HepG2 (cell line): Measurements from ENCODE around the gene WNT3A. TPM values are rescaled to one million over a fixed set of nuclear protein-coding genes. Genes with fewer than 3 reads are reported as not detected.

Source experiments
- ATAC-seq: fragments of 200-7000 bp; cut with Tn5 transposase; 3 replicates; pipeline ENCODE4 v1.9.1; 2020; ENCODE audit warnings: mild to moderate bottlenecking, moderate library complexity
- BruUV-seq: library from RNA; stranded (reverse); fragments of 400-500 nt; replicated peaks from 2 replicates; lab custom pipeline; 2021; lab: Mats Ljungman, UMichigan
- CTCF ChIA-PET: fragments of 300-600 bp; formaldehyde crosslinking; extraction: SDS; loops from one replicate; lab custom pipeline; 2021; ENCODE audit warnings: low total read pairs, inconsistent platforms, low intra/inter-chr PET ratio; lab: Yijun Ruan, JAX
- POLR2A ChIA-PET: fragments of 350-600 bp; sonication (Branson Sonifier 250); formaldehyde crosslinking; loops from one replicate; lab custom pipeline; 2020; ENCODE audit warnings: antibody characterized with exemption, inconsistent platforms; lab: Yijun Ruan, JAX
- DNase-seq: peaks from one replicate; pipeline ENCODE4 v3.0.0-alpha.2; 2015; ENCODE audit warnings: low spot score
- FAIRE-seq: peaks from 3 replicates; lab custom pipeline; 2011; peaks lifted over from hg19 to GRCh38; lab: Jason Lieb, UNC
- H2AFZ ChIP-seq: one replicate; pipeline ENCODE4 v1.6.1; 2011; ENCODE audit warnings: low read length, inconsistent platforms
- H3K27ac ChIP-seq: fragments of 300-600 bp; 3 replicates; pipeline ENCODE4 v1.8.0; 2011; ENCODE audit warnings: mixed run types, mild to moderate bottlenecking, mixed read lengths, low read length, inconsistent platforms; ENCODE audit not compliant: insufficient read depth; ENCODE audit errors: extremely low read length
- H3K27me3 ChIP-seq, 2 experiments: fragments of 200-600 bp in 1 of 2; 2 replicates in 1 of 2; 3 replicates in 1 of 2; pipeline versions ENCODE4 v1.6.0 to v1.8.0; 2011; ENCODE audit warnings: low read length in 2 of 2, mild to moderate bottlenecking in 2 of 2, moderate library complexity in 2 of 2, inconsistent platforms in 1 of 2; ENCODE audit not compliant: insufficient read depth in 2 of 2, control insufficient read depth in 1 of 2
- H3K36me3 ChIP-seq, 2 experiments: fragments of 200-600 bp in 1 of 2; replicated peaks in 1 of 2; 2 replicates in 1 of 2; 3 replicates in 1 of 2; pipeline versions ENCODE4 v1.5.1 to v1.8.0; 2011; ENCODE audit warnings: low read length in 2 of 2, inconsistent platforms in 1 of 2; ENCODE audit not compliant: insufficient read depth in 2 of 2, control insufficient read depth in 1 of 2
- H3K4me1 ChIP-seq: 2 replicates; pipeline ENCODE4 v1.5.1; 2012; ENCODE audit warnings: low read length, inconsistent platforms; ENCODE audit not compliant: insufficient read depth
- H3K4me2 ChIP-seq: 2 replicates; pipeline ENCODE4 v1.6.0; 2011; ENCODE audit warnings: low read depth, low read length, inconsistent platforms
- H3K4me3 ChIP-seq, 3 experiments: fragments of 200-600 bp in 1 of 3; sonication (generic), shearing (Covaris generic) in 1 of 3; replicated peaks in 1 of 3; 2 replicates each; pipeline ENCODE4 v1.5.1; 2011 to 2016; ENCODE audit warnings: low read length in 3 of 3, inconsistent platforms in 2 of 3, low read depth in 2 of 3, mild to moderate bottlenecking in 2 of 3, control low read depth in 1 of 3, mixed read lengths in 1 of 3; ENCODE audit not compliant: insufficient read depth in 1 of 3
- H3K79me2 ChIP-seq: one replicate; pipeline ENCODE4 v1.6.1; 2011; ENCODE audit warnings: low read length, inconsistent platforms; ENCODE audit not compliant: insufficient read depth
- H3K9ac ChIP-seq: 2 replicates; pipeline ENCODE4 v1.6.0; 2011; ENCODE audit warnings: mild to moderate bottlenecking, low read depth, low read length, inconsistent platforms; ENCODE audit not compliant: insufficient read depth
- H3K9me3 ChIP-seq: 2 replicates; pipeline ENCODE4 v1.5.1; 2012; ENCODE audit warnings: mild to moderate bottlenecking, low read length
- H4K20me1 ChIP-seq: 2 replicates; pipeline ENCODE4 v1.6.0; 2011; ENCODE audit warnings: inconsistent platforms, mild to moderate bottlenecking, low read length, moderate library complexity; ENCODE audit not compliant: insufficient read depth
- BRD4 ChIP-seq: sonication (generic); formaldehyde crosslinking; IDR thresholded peaks from 2 replicates; pipeline ENCODE4 v1.4.0; 2020; ENCODE audit warnings: missing genetic modification reagents
- CHD4 ChIP-seq: fragments of 200-600 bp; sonication (generic); IDR thresholded peaks from 2 replicates; pipeline ENCODE4 v1.7.0; 2017; ENCODE audit warnings: mild to moderate bottlenecking, low read length, borderline replicate concordance
- MATR3 ChIP-seq: sonication (generic); formaldehyde crosslinking; IDR thresholded peaks from 2 replicates; pipeline ENCODE4 v1.4.0; 2020; ENCODE audit warnings: missing genetic modification reagents
- MED8 ChIP-seq: sonication (generic); formaldehyde crosslinking; IDR thresholded peaks from 2 replicates; pipeline ENCODE4 v1.8.1; 2023; ENCODE audit warnings: mild to moderate bottlenecking, missing genetic modification reagents; ENCODE audit not compliant: insufficient replicate concordance
- PAF1 ChIP-seq: IDR thresholded peaks from 2 replicates; pipeline ENCODE4 v1.6.1; 2016; ENCODE audit warnings: missing genetic modification reagents, missing compliant biosample characterization
- PLRG1 ChIP-seq: fragments of 450-650 bp; conservative IDR thresholded peaks from 2 replicates; pipeline ENCODE4 v1.6.1; 2016
- RFXANK ChIP-seq: IDR thresholded peaks from 2 replicates; pipeline ENCODE4 v1.6.1; 2016
- SP4 ChIP-seq: sonication (generic); formaldehyde crosslinking; IDR thresholded peaks from 2 replicates; pipeline ENCODE4 v1.8.1; 2023; ENCODE audit warnings: mild to moderate bottlenecking, missing genetic modification reagents
- TSC22D2 ChIP-seq: sonication (generic); formaldehyde crosslinking; IDR thresholded peaks from 2 replicates; pipeline ENCODE4 v1.5.1; 2020; ENCODE audit warnings: missing genetic modification reagents, mild to moderate bottlenecking, borderline replicate concordance
- U2AF2 ChIP-seq: fragments of 200-400 bp; formaldehyde crosslinking; IDR thresholded peaks from 2 replicates; pipeline ENCODE4 v1.6.1; 2017; ENCODE audit warnings: low read depth, mild to moderate bottlenecking, low read length
- ZNF782 ChIP-seq: sonication (generic); formaldehyde crosslinking; IDR thresholded peaks from 2 replicates; pipeline ENCODE4 v1.4.0; 2020; ENCODE audit warnings: missing genetic modification reagents, mild to moderate bottlenecking, borderline replicate concordance
- WGBS: methylation state at CpG from one replicate; pipeline ENCODE4 v1.1.6; 2017; ENCODE audit warnings: low lambda C conversion rate; 5-methylcytosine and 5-hydroxymethylcytosine counted together
- in situ Hi-C: cut with HindIII; loops from 2 replicates; pipeline ENCODE4 v1.10.0; 2017; ENCODE audit warnings: low pct_unique_long_range_greater_than_20kb; ENCODE audit not compliant: extremely low pct_ligation_motif_present
- intact Hi-C: fragments of 100-400 bp; cut with micrococcal nuclease; formaldehyde crosslinking; loops from one replicate; pipeline ENCODE4 v1.10.0; 2022; ENCODE audit not compliant: unreplicated experiment
- polyA plus RNA-seq, 8 experiments: library from polyadenylated mRNA; depleted of rRNA in 3 of 8; stranded (reverse) in 7 of 8; unstranded in 1 of 8; fragments of >200 nt; fragmentation: Illumina TruSeq in 4 of 8; extraction: Trizol in 4 of 8; gene quantifications; 2 replicates each; pipeline versions ENCODE4 v1.2.1 to v1.2.3, GENCODE V29; 2011 to 2016; ENCODE audit warnings: low read depth in 4 of 8, missing spikeins in 1 of 8, mixed read lengths in 1 of 8; ENCODE audit not compliant: insufficient read depth in 1 of 8
- total RNA-seq, 5 experiments: library from RNA; depleted of rRNA; stranded (reverse); fragments of >200 nt; fragmentation: Illumina TruSeq; extraction: Trizol; gene quantifications; 2 replicates each; pipeline ENCODE4 v1.2.3, GENCODE V29; 2016; ENCODE audit warnings: low read depth in 1 of 5
- TF ChIP-seq, protein P1 (sequence below): sonication (generic); formaldehyde crosslinking; IDR thresholded peaks from 2 replicates; pipeline ENCODE4 v1.8.0; 2022; ENCODE audit warnings: mild to moderate bottlenecking, missing genetic modification reagents; ENCODE audit not compliant: insufficient replicate concordance
- TF ChIP-seq, protein P2 (sequence below): sonication (generic); formaldehyde crosslinking; IDR thresholded peaks from 2 replicates; pipeline ENCODE4 v1.4.0; 2020; ENCODE audit warnings: missing genetic modification reagents, mild to moderate bottlenecking, borderline replicate concordance
- TF ChIP-seq, protein P3 (sequence below): sonication (generic); formaldehyde crosslinking; IDR thresholded peaks from 2 replicates; pipeline ENCODE4 v1.4.0; 2020; ENCODE audit warnings: missing genetic modification reagents, borderline replicate concordance
- TF ChIP-seq, protein P4 (sequence below): IDR thresholded peaks from 2 replicates; pipeline ENCODE4 v1.6.1; 2016; ENCODE audit warnings: mild to moderate bottlenecking, missing biosample characterization, missing genetic modification reagents

Gene WNT3A
- total and polyA plus RNA-seq, 2 of the 13 experiments (the other 11 are each of a cell fraction or from before 2014, with no cell fraction given) = not detected

DNA sequence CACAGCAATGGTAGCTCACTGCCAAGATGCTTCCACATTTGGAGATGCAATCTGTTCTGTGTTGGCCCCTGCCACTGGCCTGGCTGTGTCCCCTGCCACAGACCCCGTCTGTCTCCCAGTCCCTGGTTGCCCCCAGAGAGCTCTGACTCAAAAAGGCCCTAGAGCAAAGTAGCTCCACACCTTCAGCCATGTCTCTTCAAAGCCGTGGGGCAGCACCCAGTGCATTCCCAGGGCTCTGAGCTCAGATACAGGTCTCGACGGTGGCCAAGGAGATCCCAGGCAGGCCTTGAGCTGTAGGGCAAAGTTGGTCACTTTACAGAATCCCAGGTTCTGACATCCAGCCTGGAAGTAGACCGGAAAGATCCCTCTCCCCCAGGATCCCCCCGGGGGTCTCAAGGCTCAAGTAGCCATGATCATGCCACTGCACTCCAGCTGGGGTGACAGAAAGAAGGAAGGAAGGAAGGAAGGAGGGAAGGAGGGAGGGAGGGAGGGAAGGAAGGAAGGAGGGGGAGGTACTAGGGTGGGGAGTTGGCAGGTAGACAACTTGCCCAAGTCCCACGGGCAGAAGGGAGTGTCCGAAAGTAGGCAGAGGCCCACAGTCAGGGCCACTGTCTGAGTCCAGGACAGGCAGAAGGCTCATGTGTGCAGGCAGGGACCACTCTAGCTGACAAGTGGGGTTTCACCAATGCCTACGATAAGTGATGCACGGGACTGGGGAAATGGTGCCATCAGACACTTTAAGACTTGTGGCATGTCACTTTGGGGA is 71.0 kb downstream of the WNT3A start:
- H3K27ac ChIP-seq = no peak overlapping the region
- H3K9me3 ChIP-seq = no peaks in the 10 kb centered on the region
- no peak overlapping the region for H3K4me3 ChIP-seq
- peaks cover 7% of the 10 kb centered on the region for H3K4me1 ChIP-seq
- H2AFZ ChIP-seq = no peak overlapping the region
- WGBS = 41% methylated on average over 10 of the region's 10 CpGs
- no peak overlapping the region for H3K4me2 ChIP-seq
- no peak overlapping the region for H3K9ac ChIP-seq
- in situ Hi-C loops (loop anchor here (5.0 kb wide), 1 partner anchor 75 kb away; no protein-coding TSS in a partner anchor), intact Hi-C loops (no loop called here)
- H3K36me3 ChIP-seq = no peaks in the 10 kb centered on the region
- FAIRE-seq (no peak), ATAC-seq (no peak), DNase-seq (no peak)
- peaks cover 14% of the 10 kb centered on the region for H3K79me2 ChIP-seq
- ChIA-PET CTCF (no interaction called here), POLR2A (no interaction called here)
- TF ChIP-seq PLRG1 (no peak), MED8 (CRISPR knock-in tag) (no peak), ZNF782 (no peak), PAF1 (CRISPR knock-in tag) (no peak), TSC22D2 (CRISPR knock-in tag) (no peak), RFXANK (no peak), SP4 (CRISPR knock-in tag) (no peak), BRD4 (CRISPR knock-in tag) (no peak), U2AF2 (no peak), MATR3 (CRISPR knock-in tag) (no peak), CHD4 (no peak)
- TF ChIP-seq, protein P1, sequence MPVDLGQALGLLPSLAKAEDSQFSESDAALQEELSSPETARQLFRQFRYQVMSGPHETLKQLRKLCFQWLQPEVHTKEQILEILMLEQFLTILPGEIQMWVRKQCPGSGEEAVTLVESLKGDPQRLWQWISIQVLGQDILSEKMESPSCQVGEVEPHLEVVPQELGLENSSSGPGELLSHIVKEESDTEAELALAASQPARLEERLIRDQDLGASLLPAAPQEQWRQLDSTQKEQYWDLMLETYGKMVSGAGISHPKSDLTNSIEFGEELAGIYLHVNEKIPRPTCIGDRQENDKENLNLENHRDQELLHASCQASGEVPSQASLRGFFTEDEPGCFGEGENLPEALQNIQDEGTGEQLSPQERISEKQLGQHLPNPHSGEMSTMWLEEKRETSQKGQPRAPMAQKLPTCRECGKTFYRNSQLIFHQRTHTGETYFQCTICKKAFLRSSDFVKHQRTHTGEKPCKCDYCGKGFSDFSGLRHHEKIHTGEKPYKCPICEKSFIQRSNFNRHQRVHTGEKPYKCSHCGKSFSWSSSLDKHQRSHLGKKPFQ (CRISPR knock-in tag) = no peak
- TF ChIP-seq, protein P2, sequence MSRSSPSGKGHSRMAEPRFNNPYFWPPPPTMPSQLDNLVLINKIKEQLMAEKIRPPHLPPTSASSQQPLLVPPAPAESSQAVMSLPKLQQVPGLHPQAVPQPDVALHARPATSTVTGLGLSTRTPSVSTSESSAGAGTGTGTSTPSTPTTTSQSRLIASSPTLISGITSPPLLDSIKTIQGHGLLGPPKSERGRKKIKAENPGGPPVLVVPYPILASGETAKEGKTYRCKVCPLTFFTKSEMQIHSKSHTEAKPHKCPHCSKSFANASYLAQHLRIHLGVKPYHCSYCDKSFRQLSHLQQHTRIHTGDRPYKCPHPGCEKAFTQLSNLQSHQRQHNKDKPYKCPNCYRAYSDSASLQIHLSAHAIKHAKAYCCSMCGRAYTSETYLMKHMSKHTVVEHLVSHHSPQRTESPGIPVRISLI (CRISPR knock-in tag) = no peak
- TF ChIP-seq, protein P3, sequence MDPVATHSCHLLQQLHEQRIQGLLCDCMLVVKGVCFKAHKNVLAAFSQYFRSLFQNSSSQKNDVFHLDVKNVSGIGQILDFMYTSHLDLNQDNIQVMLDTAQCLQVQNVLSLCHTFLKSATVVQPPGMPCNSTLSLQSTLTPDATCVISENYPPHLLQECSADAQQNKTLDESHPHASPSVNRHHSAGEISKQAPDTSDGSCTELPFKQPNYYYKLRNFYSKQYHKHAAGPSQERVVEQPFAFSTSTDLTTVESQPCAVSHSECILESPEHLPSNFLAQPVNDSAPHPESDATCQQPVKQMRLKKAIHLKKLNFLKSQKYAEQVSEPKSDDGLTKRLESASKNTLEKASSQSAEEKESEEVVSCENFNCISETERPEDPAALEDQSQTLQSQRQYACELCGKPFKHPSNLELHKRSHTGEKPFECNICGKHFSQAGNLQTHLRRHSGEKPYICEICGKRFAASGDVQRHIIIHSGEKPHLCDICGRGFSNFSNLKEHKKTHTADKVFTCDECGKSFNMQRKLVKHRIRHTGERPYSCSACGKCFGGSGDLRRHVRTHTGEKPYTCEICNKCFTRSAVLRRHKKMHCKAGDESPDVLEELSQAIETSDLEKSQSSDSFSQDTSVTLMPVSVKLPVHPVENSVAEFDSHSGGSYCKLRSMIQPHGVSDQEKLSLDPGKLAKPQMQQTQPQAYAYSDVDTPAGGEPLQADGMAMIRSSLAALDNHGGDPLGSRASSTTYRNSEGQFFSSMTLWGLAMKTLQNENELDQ (CRISPR knock-in tag) = no peak
- TF ChIP-seq, protein P4, sequence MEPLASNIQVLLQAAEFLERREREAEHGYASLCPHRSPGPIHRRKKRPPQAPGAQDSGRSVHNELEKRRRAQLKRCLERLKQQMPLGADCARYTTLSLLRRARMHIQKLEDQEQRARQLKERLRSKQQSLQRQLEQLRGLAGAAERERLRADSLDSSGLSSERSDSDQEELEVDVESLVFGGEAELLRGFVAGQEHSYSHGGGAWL (CRISPR knock-in tag) = no peak
- no TSS peak for BruUV-seq
- H3K27me3 ChIP-seq = peaks cover 6 to 23% of the 10 kb centered on the region in 2 experiments; a peak in 3 of 5 replicates
- no peaks in the 10 kb centered on the region; the same call in 1 of the 2 replicates for H4K20me1 ChIP-seq
